ENCODE measurements around the gene PIP5K1B.

GRCh38 chr9:68714416-68715180 is 9.6 kb downstream of the PIP5K1B start:
- TF ChIP-seq CTCF (IDR thresholded peaks at IDR 0.05; ENCODE audit: poor library complexity): no peak
- TF ChIP-seq EZH2 (IDR thresholded peaks at IDR 0.05; ENCODE audit: borderline replicate concordance): no peak

Measured in hepatocyte (in vitro differentiated cells).